ENCODE measurements around the gene CARD10.

DNA sequence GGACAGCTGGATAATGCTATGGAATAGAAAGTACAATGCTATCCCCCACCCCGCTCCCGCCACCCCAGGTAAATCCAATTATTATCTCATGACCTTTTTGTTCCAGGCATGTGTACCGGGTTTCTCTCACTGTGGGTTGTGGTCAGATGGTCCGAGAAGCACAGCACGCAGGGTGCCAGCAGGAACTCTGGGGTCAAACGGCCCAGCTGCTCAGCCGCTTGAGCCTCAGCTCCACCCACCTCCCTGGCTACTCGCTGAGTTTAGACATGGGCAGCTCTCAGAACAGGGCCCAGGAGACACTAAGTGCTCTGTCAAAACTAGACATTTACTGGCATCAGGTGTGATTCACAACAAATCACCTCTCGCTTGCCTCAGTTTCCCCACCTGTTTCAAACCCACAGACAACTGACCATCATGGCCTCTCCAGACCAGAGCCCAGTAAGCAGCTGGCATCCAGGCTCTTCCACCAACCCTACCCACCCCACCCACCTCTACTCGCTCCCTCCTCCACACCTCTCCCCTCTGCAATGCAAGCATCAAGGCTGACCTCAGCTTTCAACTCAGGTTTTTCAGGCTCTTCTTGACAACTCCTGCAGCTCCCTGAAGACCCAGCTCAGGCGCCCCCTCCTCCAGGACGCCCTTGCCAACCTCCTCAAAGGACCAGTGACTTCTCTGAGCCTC is 20.0 kb downstream of the CARD10 start:
- no peak for TF ChIP-seq POLR2AphosphoS5 (IDR thresholded peaks at IDR 0.05)
- TF ChIP-seq, protein P1, sequence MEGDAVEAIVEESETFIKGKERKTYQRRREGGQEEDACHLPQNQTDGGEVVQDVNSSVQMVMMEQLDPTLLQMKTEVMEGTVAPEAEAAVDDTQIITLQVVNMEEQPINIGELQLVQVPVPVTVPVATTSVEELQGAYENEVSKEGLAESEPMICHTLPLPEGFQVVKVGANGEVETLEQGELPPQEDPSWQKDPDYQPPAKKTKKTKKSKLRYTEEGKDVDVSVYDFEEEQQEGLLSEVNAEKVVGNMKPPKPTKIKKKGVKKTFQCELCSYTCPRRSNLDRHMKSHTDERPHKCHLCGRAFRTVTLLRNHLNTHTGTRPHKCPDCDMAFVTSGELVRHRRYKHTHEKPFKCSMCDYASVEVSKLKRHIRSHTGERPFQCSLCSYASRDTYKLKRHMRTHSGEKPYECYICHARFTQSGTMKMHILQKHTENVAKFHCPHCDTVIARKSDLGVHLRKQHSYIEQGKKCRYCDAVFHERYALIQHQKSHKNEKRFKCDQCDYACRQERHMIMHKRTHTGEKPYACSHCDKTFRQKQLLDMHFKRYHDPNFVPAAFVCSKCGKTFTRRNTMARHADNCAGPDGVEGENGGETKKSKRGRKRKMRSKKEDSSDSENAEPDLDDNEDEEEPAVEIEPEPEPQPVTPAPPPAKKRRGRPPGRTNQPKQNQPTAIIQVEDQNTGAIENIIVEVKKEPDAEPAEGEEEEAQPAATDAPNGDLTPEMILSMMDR (IDR thresholded peaks at IDR 0.05): no peak
- TF ChIP-seq POLR2A (IDR thresholded peaks at IDR 0.05): no peak
